DOHH2 (cell line): ENCODE results near the gene SPTAN1.

ENCODE experiments used
- H3F3A ChIP-seq: fragments of 200-600 bp; sonication (generic), shearing (Covaris generic); 2 replicates; pipeline ENCODE4 v1.6.0; 2016; ENCODE audit warnings: antibody characterized with exemption, mild to moderate bottlenecking; ENCODE audit not compliant: control insufficient read depth, insufficient read depth
- H3K27ac ChIP-seq: fragments of 200-600 bp; sonication (generic); 2 replicates; pipeline ENCODE4 v1.5.1; 2014; ENCODE audit warnings: low read depth, mild to moderate bottlenecking, low read length, moderate library complexity
- H3K27me3 ChIP-seq: fragments of 200-600 bp; sonication (generic); 2 replicates; pipeline ENCODE4 v1.6.1; 2014; ENCODE audit warnings: mild to moderate bottlenecking, low read length, mixed read lengths; ENCODE audit not compliant: control insufficient read depth
- H3K36me3 ChIP-seq: fragments of 200-600 bp; sonication (generic); 2 replicates; pipeline ENCODE4 v1.6.1; 2014; ENCODE audit warnings: mild to moderate bottlenecking, low read length, moderate library complexity, mixed read lengths; ENCODE audit not compliant: control insufficient read depth
- H3K4me1 ChIP-seq: fragments of 200-600 bp; sonication (generic); 2 replicates; pipeline ENCODE4 v1.6.1; 2014; ENCODE audit warnings: mild to moderate bottlenecking, low read length, mixed read lengths; ENCODE audit not compliant: control insufficient read depth
- H3K4me2 ChIP-seq: fragments of 200-600 bp; sonication (generic); 2 replicates; pipeline ENCODE4 v1.6.0; 2014; ENCODE audit warnings: mild to moderate bottlenecking, low read length, moderate library complexity
- H3K4me3 ChIP-seq: fragments of 200-600 bp; sonication (generic); 2 replicates; pipeline ENCODE4 v1.5.1; 2014; ENCODE audit warnings: mild to moderate bottlenecking, low read length, mixed read lengths
- H3K79me2 ChIP-seq: fragments of 200-600 bp; sonication (generic); 2 replicates; pipeline ENCODE4 v1.6.1; 2014; ENCODE audit warnings: mild to moderate bottlenecking, low read length, mixed read lengths; ENCODE audit not compliant: control insufficient read depth
- H3K9me2 ChIP-seq: fragments of 200-600 bp; sonication (generic); replicated peaks from 2 replicates; pipeline ENCODE4 v1.6.1; 2014; ENCODE audit warnings: mild to moderate bottlenecking, low read length, mixed read lengths; ENCODE audit not compliant: control insufficient read depth
- H3K9me3 ChIP-seq: fragments of 200-600 bp; sonication (generic); 2 replicates; pipeline ENCODE4 v1.6.1; 2014; ENCODE audit warnings: antibody characterized with exemption, low read length, mixed read lengths; ENCODE audit not compliant: control insufficient read depth, insufficient read depth
- H4K20me1 ChIP-seq: fragments of 200-600 bp; sonication (generic); 2 replicates; pipeline ENCODE4 v1.6.0; 2014; ENCODE audit warnings: low read depth, mild to moderate bottlenecking, antibody characterized with exemption, low read length, moderate library complexity; ENCODE audit not compliant: control insufficient read depth, insufficient read depth
- EZH2phosphoT487 ChIP-seq: fragments of 200-600 bp; sonication (generic); IDR thresholded peaks from 2 replicates; pipeline ENCODE4 v1.6.1; 2017; ENCODE audit warnings: borderline replicate concordance, mild to moderate bottlenecking, antibody characterized with exemption, low read length, moderate library complexity, mixed read lengths
- TF ChIP-seq, protein P1 (sequence below): fragments of 200-600 bp; sonication (generic); IDR thresholded peaks from one replicate; pipeline ENCODE4 v1.5.1; 2014; ENCODE audit warnings: antibody characterized with exemption, mild to moderate bottlenecking, low read depth, low read length; ENCODE audit not compliant: poor library complexity, severe bottlenecking

Gene SPTAN1

DNA sequence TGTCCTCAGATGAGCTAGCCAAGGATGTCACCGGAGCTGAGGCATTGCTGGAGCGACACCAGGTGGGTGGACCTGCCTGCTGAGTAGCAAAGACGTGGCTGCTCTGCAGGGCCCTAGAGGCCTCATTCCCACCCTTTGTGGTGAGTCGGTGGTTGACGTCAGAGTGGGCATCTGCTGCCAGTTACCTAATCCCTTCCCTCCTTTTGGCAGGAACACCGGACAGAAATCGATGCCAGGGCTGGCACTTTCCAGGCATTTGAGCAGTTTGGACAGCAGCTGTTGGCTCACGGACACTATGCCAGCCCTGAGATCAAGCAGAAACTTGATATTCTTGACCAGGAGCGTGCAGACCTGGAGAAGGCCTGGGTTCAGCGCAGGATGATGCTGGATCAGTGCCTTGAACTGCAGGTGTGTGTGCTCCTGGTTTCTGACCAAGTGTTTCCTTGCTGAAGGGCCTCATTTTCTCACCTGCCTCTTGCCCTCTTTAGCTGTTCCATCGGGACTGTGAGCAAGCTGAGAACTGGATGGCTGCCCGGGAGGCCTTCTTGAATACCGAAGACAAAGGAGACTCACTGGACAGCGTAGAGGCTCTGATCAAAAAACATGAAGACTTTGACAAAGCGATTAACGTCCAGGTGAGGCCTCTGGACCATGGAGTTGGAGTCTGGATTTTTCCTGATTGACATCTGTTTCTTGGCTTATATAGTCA is 55.4 kb downstream of the SPTAN1 start:
- H3K4me3 ChIP-seq: no peak overlapping the region
- peaks cover 79% of the 10 kb centered on the region for H3K36me3 ChIP-seq
- no peaks in the 10 kb centered on the region for H3F3A ChIP-seq
- H3K27me3 ChIP-seq: no peaks in the 10 kb centered on the region
- no peak overlapping the region for H3K4me2 ChIP-seq
- no peaks in the 10 kb centered on the region for H3K4me1 ChIP-seq
- no peaks in the 10 kb centered on the region for H3K9me3 ChIP-seq
- H3K79me2 ChIP-seq: no peaks in the 10 kb centered on the region
- TF ChIP-seq, protein P1, sequence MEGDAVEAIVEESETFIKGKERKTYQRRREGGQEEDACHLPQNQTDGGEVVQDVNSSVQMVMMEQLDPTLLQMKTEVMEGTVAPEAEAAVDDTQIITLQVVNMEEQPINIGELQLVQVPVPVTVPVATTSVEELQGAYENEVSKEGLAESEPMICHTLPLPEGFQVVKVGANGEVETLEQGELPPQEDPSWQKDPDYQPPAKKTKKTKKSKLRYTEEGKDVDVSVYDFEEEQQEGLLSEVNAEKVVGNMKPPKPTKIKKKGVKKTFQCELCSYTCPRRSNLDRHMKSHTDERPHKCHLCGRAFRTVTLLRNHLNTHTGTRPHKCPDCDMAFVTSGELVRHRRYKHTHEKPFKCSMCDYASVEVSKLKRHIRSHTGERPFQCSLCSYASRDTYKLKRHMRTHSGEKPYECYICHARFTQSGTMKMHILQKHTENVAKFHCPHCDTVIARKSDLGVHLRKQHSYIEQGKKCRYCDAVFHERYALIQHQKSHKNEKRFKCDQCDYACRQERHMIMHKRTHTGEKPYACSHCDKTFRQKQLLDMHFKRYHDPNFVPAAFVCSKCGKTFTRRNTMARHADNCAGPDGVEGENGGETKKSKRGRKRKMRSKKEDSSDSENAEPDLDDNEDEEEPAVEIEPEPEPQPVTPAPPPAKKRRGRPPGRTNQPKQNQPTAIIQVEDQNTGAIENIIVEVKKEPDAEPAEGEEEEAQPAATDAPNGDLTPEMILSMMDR: no peak
- no peak for TF ChIP-seq EZH2phosphoT487
- no peaks in the 10 kb centered on the region for H3K9me2 ChIP-seq
- no peaks in the 10 kb centered on the region for H4K20me1 ChIP-seq
- no peak overlapping the region for H3K27ac ChIP-seq

DNA sequence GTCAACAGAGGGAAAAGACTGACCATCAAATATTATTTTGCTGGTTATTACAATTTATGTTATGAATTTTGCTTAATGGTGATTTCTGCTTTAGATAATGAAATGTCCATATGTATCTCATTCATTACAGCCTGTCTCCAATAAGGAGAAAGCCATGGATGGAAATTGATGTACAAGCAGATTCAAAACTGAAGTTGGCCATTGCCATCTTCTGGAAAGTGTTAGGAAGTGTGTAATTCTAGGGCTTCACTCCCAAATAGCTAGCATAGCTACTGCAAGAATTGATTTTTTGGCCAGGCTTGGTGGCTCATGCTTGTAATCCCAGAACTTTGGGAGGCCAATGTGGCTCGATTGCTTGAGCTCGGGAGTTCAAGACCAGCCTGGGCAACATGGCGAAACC is 58.5 kb downstream of the SPTAN1 start:
- Histone ChIP-seq H3K27ac (no peak overlapping the region), H3K4me2 (no peak overlapping the region), H3K27me3 (no peaks in the 10 kb centered on the region), H3K9me3 (no peaks in the 10 kb centered on the region), H3K4me3 (no peak overlapping the region), H3K9me2 (no peaks in the 10 kb centered on the region), H3F3A (no peaks in the 10 kb centered on the region), H3K4me1 (no peaks in the 10 kb centered on the region), H3K79me2 (no peaks in the 10 kb centered on the region), H4K20me1 (no peaks in the 10 kb centered on the region), H3K36me3 (peaks cover 90% of the 10 kb centered on the region)
- no peak for TF ChIP-seq EZH2phosphoT487
- TF ChIP-seq, protein P1: no peak

DNA sequence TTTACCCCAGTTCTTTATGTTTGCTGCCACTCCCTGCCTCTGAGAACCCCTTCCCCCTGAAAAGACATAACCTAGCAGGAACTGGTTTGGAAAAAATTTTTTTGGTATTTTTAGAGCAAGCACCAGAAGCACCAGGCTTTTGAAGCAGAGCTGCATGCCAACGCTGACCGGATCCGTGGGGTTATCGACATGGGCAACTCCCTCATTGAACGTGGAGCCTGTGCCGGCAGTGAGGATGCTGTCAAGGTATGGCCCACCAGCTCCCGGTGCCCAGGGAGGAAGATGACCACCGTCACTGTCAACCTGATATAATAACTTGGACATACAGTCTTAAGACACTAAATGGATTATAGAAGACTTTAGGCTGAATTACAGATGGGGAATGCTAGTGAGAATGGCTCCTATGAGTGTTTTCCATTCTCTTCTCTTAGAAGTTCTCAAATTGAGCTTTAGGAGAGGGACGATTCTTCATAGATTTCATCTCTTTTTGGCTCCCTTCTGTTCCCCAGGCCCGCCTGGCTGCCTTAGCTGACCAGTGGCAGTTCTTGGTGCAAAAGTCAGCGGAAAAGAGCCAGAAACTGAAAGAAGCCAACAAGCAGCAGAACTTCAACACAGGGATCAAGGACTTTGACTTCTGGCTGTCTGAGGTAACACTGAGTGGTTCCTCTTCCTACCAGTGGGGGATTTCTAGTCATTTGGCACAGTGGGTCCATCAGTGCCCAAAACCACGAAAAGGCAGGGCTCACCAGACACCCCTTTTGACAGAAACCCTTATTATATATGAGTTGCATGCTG is 59.4 kb downstream of the SPTAN1 start:
- TF ChIP-seq, protein P1: no peak
- TF ChIP-seq EZH2phosphoT487: no peak
- no peaks in the 10 kb centered on the region for H3K27me3 ChIP-seq

More for the DNA sequence above, 59.4 kb downstream of the SPTAN1 start:
- no peaks in the 10 kb centered on the region for H3F3A ChIP-seq
- H4K20me1 ChIP-seq: no peaks in the 10 kb centered on the region
- no peak overlapping the region for H3K4me2 ChIP-seq
- no peak overlapping the region for H3K27ac ChIP-seq
- H3K9me2 ChIP-seq: no peaks in the 10 kb centered on the region
- H3K4me1 ChIP-seq: no peaks in the 10 kb centered on the region
- no peaks in the 10 kb centered on the region for H3K9me3 ChIP-seq
- peaks cover 93% of the 10 kb centered on the region for H3K36me3 ChIP-seq
- no peaks in the 10 kb centered on the region for H3K79me2 ChIP-seq
- no peak overlapping the region for H3K4me3 ChIP-seq
